Stimulated activated CD4-positive, alpha-beta T cell treated with anti-CD3 and anti-CD28 coated beads, Interleukin-4, amount 100 ng/mL, for 48 hours (primary cell): ENCODE data around the gene LARGE2.

Experiments used
- DNase-seq, 2 donors: peaks; one replicate each; pipeline ENCODE4 v3.0.0-alpha.2; 2020; ENCODE audit warnings: low read depth in 2 of 2

The LARGE2 gene

GRCh38 chr11:45922425-45923082, at the start of gene LARGE2:
LARGE2 (plus strand) TSS chr11:45922656; CDS start chr11:45922883, 227 bp downstream.
- DNase-seq, result no peak

GRCh38 chr11:45876401-45876800, 46.1 kb upstream of the LARGE2 start:
- DNase-seq, result no peak

GRCh38 chr11:45877221-45877620, 45.2 kb upstream of the LARGE2 start:
- no peak for DNase-seq

- DNase-seq, result no peak
Measured at GRCh38 chr11:45877845-45878244, 44.6 kb upstream of the LARGE2 start.

- DNase-seq, result no peak
Measured at GRCh38 chr11:45879803-45880686, 42.4 kb upstream of the LARGE2 start.

- no peak for DNase-seq
Measured at GRCh38 chr11:45880772-45881570, 41.5 kb upstream of the LARGE2 start.

GRCh38 chr11:45881708-45882368, 40.6 kb upstream of the LARGE2 start:
- DNase-seq, result no peak

- no peak for DNase-seq
Measured at GRCh38 chr11:45884596-45885185, 37.8 kb upstream of the LARGE2 start.

- DNase-seq, result peak; percentile 39 to 50
Measured at GRCh38 chr11:45885274-45885920, 37.1 kb upstream of the LARGE2 start, which contains the start of gene MAPK8IP1. MAPK8IP1 (plus strand) TSS chr11:45885651; CDS start chr11:45885821, 170 bp downstream.

- no peak for DNase-seq
Measured at GRCh38 chr11:45885921-45886721, 36.3 kb upstream of the LARGE2 start.

- DNase-seq, result no peak
Measured at GRCh38 chr11:45886816-45887520, 35.5 kb upstream of the LARGE2 start.

GRCh38 chr11:45887587-45887986, 34.9 kb upstream of the LARGE2 start:
- no peak for DNase-seq

- no peak for DNase-seq
Measured at GRCh38 chr11:45889555-45889954, 32.9 kb upstream of the LARGE2 start.

- DNase-seq, result no peak
Measured at GRCh38 chr11:45889966-45890365, 32.5 kb upstream of the LARGE2 start.

GRCh38 chr11:45890886-45891550, 31.4 kb upstream of the LARGE2 start:
- DNase-seq, result no peak

- no peak for DNase-seq
Measured at GRCh38 chr11:45892856-45893255, 29.6 kb upstream of the LARGE2 start.

- DNase-seq, result no peak
Measured at GRCh38 chr11:45894555-45895247, 27.8 kb upstream of the LARGE2 start.
